GM12801 (cell line): ENCODE results near the gene ADGRV1.

Experiments
- CTCF ChIP-seq: IDR thresholded peaks from one replicate; pipeline ENCODE4 v1.5.1; 2011; ENCODE audit warnings: control low read depth; ENCODE audit not compliant: insufficient read length; ENCODE audit errors: extremely low read depth

Gene ADGRV1

GRCh38 chr5:90529939-90530677 lies 28.5 kb upstream of the ADGRV1 start:
- no peak for TF ChIP-seq CTCF

- no peak for TF ChIP-seq CTCF
These were observed 27.7 kb upstream of the ADGRV1 start for GRCh38 chr5:90530736-90531487.

GRCh38 chr5:90533794-90534193 lies 24.8 kb upstream of the ADGRV1 start:
- no peak for TF ChIP-seq CTCF

GRCh38 chr5:90534922-90535321 lies 23.7 kb upstream of the ADGRV1 start:
- TF ChIP-seq CTCF: no peak

GRCh38 chr5:90542827-90543519 lies 15.6 kb upstream of the ADGRV1 start:
- no peak for TF ChIP-seq CTCF

- no peak for TF ChIP-seq CTCF
These were observed 13.1 kb upstream of the ADGRV1 start for GRCh38 chr5:90545511-90545910.

GRCh38 chr5:90546216-90546837 lies 12.3 kb upstream of the ADGRV1 start:
- no peak for TF ChIP-seq CTCF
